NCI-H526 treated with DMSO at 0.1 percent for 48 hours (cell line): ENCODE results near the gene USP17L17.
"Not testable (repeated sequence)": the region's sequence is repeated elsewhere in the genome, so short reads cannot be mapped to it uniquely, and the experiment has no call there.

ENCODE experiments used
- DNase-seq: peaks from one replicate; lab custom pipeline; 2025; lab: John Stamatoyannopoulos, UW

The USP17L17 gene, protein sequence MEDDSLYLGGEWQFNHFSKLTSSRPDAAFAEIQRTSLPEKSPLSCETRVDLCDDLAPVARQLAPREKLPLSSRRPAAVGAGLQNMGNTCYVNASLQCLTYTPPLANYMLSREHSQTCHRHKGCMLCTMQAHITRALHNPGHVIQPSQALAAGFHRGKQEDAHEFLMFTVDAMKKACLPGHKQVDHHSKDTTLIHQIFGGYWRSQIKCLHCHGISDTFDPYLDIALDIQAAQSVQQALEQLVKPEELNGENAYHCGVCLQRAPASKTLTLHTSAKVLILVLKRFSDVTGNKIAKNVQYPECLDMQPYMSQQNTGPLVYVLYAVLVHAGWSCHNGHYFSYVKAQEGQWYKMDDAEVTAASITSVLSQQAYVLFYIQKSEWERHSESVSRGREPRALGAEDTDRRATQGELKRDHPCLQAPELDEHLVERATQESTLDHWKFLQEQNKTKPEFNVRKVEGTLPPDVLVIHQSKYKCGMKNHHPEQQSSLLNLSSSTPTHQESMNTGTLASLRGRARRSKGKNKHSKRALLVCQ

DNA sequence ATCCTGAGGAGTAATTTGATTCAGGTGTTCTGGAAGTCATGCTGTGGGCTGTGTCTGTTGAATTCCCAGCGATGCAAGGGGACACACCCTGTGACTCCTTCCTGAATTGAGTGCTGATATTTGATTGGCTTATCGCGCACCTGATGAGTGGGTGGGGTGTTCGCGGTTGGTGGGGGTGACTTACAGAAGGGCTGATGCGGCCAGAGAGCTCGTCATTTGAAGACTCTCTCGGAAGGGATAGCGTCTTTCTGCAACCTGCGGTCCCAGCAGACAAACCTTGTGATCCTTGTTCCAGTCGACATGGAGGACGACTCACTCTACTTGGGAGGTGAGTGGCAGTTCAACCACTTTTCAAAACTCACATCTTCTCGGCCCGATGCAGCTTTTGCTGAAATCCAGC, at the start of gene USP17L17:
TSS of gene USP17L17 (plus strand) at position 301 of the 400 bp plus-strand sequence. CDS start at position 301, 0 bp downstream.
- not testable (repeated sequence) for DNase-seq

DNA sequence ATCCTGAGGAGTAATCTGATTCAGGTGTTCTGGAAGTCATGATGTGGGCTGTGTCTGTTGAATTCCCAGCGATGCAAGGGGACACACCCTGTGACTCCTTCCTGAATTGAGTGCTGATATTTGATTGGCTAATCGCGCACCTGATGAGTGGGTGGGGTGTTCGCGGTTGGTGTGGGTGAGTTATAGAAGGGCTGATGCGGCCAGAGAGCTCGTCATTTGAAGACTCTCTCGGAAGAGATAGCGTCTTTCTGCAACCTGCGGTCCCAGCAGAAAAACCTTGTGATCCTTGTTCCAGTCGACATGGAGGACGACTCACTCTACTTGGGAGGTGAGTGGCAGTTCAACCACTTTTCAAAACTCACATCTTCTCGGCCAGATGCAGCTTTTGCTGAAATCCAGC, 33.3 kb upstream of the USP17L17 start, which contains the start of gene USP17L10:
TSS of gene USP17L10 (plus strand) at position 301 of the 400 bp plus-strand sequence. CDS start at position 301, 0 bp downstream.
- DNase-seq: not testable (repeated sequence)

DNA sequence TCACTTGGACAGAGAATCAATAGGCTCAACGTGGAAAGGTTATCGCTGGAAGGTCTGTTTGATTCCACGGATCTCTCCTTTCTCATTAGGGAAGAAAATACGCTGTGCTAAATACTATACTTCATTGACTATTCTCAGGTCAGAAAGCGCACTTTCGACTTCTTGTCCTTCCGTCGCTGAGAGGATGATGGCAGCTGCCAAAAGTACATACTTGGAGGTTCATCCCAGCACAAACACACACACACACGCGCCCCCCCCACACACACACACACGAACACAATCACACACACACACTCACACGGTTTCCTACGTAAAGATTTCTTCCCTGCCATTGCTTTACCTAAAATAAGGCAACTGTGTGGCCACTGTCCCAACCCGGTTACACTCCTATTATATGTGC, 29.0 kb upstream of the USP17L17 start:
- DNase-seq: not testable (repeated sequence)

DNA sequence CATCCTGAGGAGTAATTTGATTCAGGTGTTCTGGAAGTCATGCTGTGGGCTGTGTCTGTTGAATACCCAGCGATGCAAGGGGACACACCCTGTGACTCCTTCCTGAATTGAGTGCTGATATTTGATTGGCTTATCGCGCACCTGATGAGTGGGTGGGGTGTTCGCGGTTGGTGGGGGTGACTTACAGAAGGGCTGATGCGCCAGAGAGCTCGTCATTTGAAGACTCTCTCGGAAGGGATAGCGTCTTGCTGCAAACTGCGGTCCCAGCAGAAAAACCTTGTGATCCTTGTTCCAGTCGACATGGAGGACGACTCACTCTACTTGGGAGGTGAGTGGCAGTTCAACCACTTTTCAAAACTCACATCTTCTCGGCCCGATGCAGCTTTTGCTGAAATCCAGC, 28.6 kb upstream of the USP17L17 start, which contains the start of gene USP17L11:
TSS of gene USP17L11 (plus strand) at position 301 of the 400 bp plus-strand sequence. CDS start at position 301, 0 bp downstream.
- DNase-seq: not testable (repeated sequence)

DNA sequence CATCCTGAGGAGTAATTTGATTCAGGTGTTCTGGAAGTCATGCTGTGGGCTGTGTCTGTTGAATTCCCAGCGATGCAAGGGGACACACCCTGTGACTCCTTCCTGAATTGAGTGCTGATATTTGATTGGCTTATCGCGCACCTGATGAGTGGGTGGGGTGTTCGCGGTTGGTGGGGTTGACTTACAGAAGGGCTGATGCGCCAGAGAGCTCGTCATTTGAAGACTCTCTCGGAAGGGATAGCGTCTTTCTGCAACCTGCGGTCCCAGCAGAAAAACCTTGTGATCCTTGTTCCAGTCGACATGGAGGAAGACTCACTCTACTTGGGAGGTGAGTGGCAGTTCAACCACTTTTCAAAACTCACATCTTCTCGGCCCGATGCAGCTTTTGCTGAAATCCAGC, 23.8 kb upstream of the USP17L17 start, which contains the start of gene USP17L12:
TSS of gene USP17L12 (plus strand) at position 301 of the 400 bp plus-strand sequence. CDS start at position 301, 0 bp downstream.
- DNase-seq: not testable (repeated sequence)

DNA sequence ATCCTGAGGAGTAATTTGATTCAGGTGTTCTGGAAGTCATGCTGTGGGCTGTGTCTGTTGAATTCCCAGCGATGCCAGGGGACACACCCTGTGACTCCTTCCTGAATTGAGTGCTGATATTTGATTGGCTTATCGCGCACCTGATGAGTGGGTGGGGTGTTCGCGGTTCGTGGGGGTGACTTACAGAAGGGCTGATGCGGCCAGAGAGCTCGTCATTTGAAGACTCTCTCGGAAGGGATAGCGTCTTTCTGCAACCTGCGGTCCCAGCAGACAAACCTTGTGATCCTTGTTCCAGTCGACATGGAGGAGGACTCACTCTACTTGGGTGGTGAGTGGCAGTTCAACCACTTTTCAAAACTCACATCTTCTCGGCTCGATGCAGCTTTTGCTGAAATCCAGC, 19.1 kb upstream of the USP17L17 start, which contains the start of gene USP17L13:
TSS of gene USP17L13 (plus strand) at position 301 of the 400 bp plus-strand sequence. CDS start at position 301, 0 bp downstream.
- DNase-seq: not testable (repeated sequence)

DNA sequence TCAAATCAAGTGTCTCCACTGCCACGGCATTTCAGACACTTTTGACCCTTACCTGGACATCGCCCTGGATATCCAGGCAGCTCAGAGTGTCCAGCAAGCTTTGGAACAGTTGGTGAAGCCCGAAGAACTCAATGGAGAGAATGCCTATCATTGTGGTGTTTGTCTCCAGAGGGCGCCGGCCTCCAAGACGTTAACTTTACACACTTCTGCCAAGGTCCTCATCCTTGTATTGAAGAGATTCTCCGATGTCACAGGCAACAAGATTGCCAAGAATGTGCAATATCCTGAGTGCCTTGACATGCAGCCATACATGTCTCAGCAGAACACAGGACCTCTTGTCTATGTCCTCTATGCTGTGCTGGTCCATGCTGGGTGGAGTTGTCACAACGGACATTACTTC, 13.4 kb upstream of the USP17L17 start:
- not testable (repeated sequence) for DNase-seq

DNA sequence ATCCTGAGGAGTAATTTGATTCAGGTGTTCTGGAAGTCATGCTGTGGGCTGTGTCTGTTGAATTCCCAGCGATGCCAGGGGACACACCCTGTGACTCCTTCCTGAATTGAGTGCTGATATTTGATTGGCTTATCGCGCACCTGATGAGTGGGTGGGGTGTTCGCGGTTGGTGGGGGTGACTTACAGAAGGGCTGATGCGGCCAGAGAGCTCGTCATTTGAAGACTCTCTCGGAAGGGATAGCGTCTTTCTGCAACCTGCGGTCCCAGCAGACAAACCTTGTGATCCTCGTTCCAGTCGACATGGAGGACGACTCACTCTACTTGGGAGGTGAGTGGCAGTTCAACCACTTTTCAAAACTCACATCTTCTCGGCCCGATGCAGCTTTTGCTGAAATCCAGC, 9.6 kb upstream of the USP17L17 start, which contains the start of gene USP17L15:
TSS of gene USP17L15 (plus strand) at position 301 of the 400 bp plus-strand sequence. CDS start at position 301, 0 bp downstream.
- DNase-seq: not testable (repeated sequence)

DNA sequence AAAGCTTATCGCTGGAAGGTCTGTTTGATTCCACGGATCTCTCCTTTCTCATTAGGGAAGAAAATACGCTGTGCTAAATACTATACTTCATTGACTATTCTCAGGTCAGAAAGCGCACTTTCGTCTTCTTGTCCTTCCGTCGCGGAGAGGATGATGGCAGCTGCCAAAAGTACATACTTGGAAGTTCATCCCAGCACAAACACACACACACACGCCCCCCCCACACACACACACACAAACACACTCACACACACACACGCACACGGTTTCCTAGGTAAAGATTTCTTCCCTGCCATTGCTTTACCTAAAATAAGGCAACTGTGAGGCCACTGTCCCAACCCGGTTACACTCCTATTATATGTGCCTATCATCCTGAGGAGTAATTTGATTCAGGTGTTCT, 5.2 kb upstream of the USP17L17 start:
- not testable (repeated sequence) for DNase-seq

DNA sequence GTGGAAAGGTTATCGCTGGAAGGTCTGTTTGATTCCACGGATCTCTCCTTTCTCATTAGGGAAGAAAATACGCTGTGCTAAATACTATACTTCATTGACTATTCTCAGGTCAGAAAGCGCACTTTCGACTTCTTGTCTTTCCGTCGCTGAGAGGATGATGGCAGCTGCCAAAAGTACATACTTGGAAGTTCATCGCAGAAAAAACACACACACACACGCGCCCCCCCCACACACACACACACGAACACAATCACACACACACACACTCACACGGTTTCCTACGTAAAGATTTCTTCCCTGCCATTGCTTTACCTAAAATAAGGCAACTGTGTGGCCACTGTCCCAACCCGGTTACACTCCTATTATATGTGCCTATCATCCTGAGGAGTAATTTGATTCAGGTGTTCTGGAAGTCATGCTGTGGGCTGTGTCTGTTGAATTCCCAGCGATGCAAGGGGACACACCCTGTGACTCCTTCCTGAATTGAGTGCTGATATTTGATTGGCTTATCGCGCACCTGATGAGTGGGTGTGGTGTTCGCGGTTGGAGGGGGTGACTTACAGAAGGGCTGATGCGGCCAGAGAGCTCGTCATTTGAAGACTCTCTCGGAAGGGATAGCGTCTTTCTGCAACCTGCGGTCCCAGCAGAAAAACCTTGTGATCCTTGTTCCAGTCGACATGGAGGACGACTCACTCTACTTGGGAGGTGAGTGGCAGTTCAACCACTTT, 4.4 kb downstream of the USP17L17 start, which contains the start of gene USP17L18:
TSS of gene USP17L18 (plus strand) at position 678 of the 728 bp plus-strand sequence. CDS start at position 678, 0 bp downstream.
- not testable (repeated sequence) for DNase-seq

DNA sequence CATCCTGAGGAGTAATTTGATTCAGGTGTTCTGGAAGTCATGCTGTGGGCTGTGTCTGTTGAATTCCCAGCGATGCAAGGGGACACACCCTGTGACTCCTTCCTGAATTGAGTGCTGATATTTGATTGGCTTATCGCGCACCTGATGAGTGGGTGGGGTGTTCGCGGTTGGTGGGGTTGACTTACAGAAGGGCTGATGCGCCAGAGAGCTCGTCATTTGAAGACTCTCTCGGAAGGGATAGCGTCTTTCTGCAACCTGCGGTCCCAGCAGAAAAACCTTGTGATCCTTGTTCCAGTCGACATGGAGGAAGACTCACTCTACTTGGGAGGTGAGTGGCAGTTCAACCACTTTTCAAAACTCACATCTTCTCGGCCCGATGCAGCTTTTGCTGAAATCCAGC, 9.4 kb downstream of the USP17L17 start, which contains the start of gene USP17L19:
TSS of gene USP17L19 (plus strand) at position 301 of the 400 bp plus-strand sequence. CDS start at position 301, 0 bp downstream.
- not testable (repeated sequence) for DNase-seq

DNA sequence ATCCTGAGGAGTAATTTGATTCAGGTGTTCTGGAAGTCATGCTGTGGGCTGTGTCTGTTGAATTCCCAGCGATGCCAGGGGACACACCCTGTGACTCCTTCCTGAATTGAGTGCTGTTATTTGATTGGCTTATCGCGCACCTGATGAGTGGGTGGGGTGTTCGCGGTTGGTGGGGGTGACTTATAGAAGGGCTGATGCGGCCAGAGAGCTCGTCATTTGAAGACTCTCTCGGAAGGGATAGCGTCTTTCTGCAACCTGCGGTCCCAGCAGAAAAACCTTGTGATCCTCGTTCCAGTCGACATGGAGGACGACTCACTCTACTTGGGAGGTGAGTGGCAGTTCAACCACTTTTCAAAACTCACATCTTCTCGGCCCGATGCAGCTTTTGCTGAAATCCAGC, 14.1 kb downstream of the USP17L17 start, which contains the start of gene USP17L20:
TSS of gene USP17L20 (plus strand) at position 301 of the 400 bp plus-strand sequence. CDS start at position 301, 0 bp downstream.
- DNase-seq: not testable (repeated sequence)

DNA sequence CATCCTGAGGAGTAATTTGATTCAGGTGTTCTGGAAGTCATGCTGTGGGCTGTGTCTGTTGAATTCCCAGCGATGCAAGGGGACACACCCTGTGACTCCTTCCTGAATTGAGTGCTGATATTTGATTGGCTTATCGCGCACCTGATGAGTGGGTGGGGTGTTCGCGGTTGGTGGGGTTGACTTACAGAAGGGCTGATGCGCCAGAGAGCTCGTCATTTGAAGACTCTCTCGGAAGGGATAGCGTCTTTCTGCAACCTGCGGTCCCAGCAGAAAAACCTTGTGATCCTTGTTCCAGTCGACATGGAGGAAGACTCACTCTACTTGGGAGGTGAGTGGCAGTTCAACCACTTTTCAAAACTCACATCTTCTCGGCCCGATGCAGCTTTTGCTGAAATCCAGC, 18.9 kb downstream of the USP17L17 start, which contains the start of gene USP17L21:
TSS of gene USP17L21 (plus strand) at position 301 of the 400 bp plus-strand sequence. CDS start at position 301, 0 bp downstream.
- DNase-seq: not testable (repeated sequence)

DNA sequence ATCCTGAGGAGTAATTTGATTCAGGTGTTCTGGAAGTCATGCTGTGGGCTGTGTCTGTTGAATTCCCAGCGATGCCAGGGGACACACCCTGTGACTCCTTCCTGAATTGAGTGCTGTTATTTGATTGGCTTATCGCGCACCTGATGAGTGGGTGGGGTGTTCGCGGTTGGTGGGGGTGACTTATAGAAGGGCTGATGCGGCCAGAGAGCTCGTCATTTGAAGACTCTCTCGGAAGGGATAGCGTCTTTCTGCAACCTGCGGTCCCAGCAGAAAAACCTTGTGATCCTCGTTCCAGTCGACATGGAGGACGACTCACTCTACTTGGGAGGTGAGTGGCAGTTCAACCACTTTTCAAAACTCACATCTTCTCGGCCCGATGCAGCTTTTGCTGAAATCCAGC, 23.6 kb downstream of the USP17L17 start, which contains the start of gene USP17L22:
TSS of gene USP17L22 (plus strand) at position 301 of the 400 bp plus-strand sequence. CDS start at position 301, 0 bp downstream.
- DNase-seq: not testable (repeated sequence)

DNA sequence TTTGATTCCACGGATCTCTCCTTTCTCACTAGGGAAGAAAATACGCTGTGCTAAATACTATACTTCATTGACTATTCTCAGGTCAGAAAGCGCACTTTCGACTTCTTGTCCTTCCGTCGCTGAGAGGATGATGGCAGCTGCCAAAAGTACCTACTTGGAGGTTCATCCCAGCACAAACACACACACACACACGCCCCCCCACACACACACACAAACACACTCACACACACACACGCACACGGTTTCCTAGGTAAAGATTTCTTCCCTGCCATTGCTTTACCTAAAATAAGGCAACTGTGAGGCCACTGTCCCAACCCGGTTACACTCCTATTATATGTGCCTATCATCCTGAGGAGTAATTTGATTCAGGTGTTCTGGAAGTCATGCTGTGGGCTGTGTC, 28.0 kb downstream of the USP17L17 start:
- DNase-seq: not testable (repeated sequence)
